Hypothalamus (tissue), 51 donors: Measurements from ENCODE around the gene KNL1.
A peak's percentile ranks its signal among the peaks of the same experiment; 100 is the strongest.
"Not testable (repeated sequence)": the region's sequence is repeated elsewhere in the genome, so short reads cannot be mapped to it uniquely, and the experiment has no call there.

Source experiments
- DNase-seq, 51 donors: peaks; one replicate each; lab custom pipeline; 2025; lab: John Stamatoyannopoulos, UW

KNL1 gene

GRCh38 chr15:40576914-40577313 lies 17.1 kb upstream of the KNL1 start:
- not testable (repeated sequence) for DNase-seq

- DNase-seq, result no peak
Measured at GRCh38 chr15:40578892-40579291, 15.2 kb upstream of the KNL1 start.

GRCh38 chr15:40581796-40582195 lies 12.3 kb upstream of the KNL1 start:
- not testable (repeated sequence) for DNase-seq

GRCh38 chr15:40582726-40583246 lies 11.3 kb upstream of the KNL1 start:
- DNase-seq, result peak in 7 of 51 donors; percentile 1 to 28 (median 7)

- DNase-seq, result peak in 18 of 51 donors; percentile 2 to 60 (median 21)
Measured at GRCh38 chr15:40584191-40584590, 9.9 kb upstream of the KNL1 start.

GRCh38 chr15:40590667-40591050 lies 3.4 kb upstream of the KNL1 start:
- no peak for DNase-seq

- no peak for DNase-seq
Measured at GRCh38 chr15:40591389-40591788, 2.7 kb upstream of the KNL1 start.

- no peak for DNase-seq
Measured at GRCh38 chr15:40593165-40593564, 884 bp upstream of the KNL1 start.

- peak in 3 of 51 donors; percentile 11 to 42 (median 40) for DNase-seq
Measured at GRCh38 chr15:40594429-40594836, 384 bp downstream of the KNL1 start.

GRCh38 chr15:40595219-40595618 lies 1.2 kb downstream of the KNL1 start:
- no peak for DNase-seq

- no peak for DNase-seq
Measured at GRCh38 chr15:40595773-40596172, 1.7 kb downstream of the KNL1 start.

GRCh38 chr15:40597024-40597423 lies 3.0 kb downstream of the KNL1 start:
- DNase-seq, result no peak

- DNase-seq, result no peak
Measured at GRCh38 chr15:40598126-40598525, 4.1 kb downstream of the KNL1 start.

GRCh38 chr15:40598672-40599071 lies 4.6 kb downstream of the KNL1 start:
- DNase-seq, result no peak

GRCh38 chr15:40600956-40601355 lies 6.9 kb downstream of the KNL1 start:
- no peak for DNase-seq

GRCh38 chr15:40603935-40604334 lies 9.9 kb downstream of the KNL1 start:
- DNase-seq, result no peak

- DNase-seq, result no peak
Measured at GRCh38 chr15:40613080-40613479, 19.0 kb downstream of the KNL1 start.

GRCh38 chr15:40618023-40618422 lies 24.0 kb downstream of the KNL1 start:
- no peak for DNase-seq

GRCh38 chr15:40618906-40619305 lies 24.9 kb downstream of the KNL1 start:
- no peak for DNase-seq

GRCh38 chr15:40623361-40623760 lies 29.3 kb downstream of the KNL1 start:
- DNase-seq, result no peak

GRCh38 chr15:40630313-40630712 lies 36.3 kb downstream of the KNL1 start:
- no peak for DNase-seq

- DNase-seq, result no peak
Measured at GRCh38 chr15:40633178-40633577, 39.1 kb downstream of the KNL1 start.

- DNase-seq, result no peak
Measured at GRCh38 chr15:40637221-40637745, 43.2 kb downstream of the KNL1 start.
